Prostate gland (tissue), 2 donors: ENCODE measurements around the gene PSMB10.

Experiments used
- CTCF ChIP-seq, 4 experiments: fragments of 200-600 bp in 2 of 4; fragments of 450-650 bp in 2 of 4; sonication (generic) in 2 of 4; IDR thresholded peaks; 1 replicate in 3 of 4; 2 replicates in 1 of 4; pipeline ENCODE4 v1.5.1; 2016 to 2019; ENCODE audit warnings: antibody characterized with exemption in 4 of 4, mild to moderate bottlenecking in 2 of 4, moderate library complexity in 2 of 4
- POLR2A ChIP-seq: fragments of 450-650 bp; IDR thresholded peaks from one replicate; pipeline ENCODE4 v1.6.1; 2016; ENCODE audit warnings: antibody characterized with exemption, mild to moderate bottlenecking
- POLR2AphosphoS5 ChIP-seq: sonication (generic); formaldehyde crosslinking; IDR thresholded peaks from one replicate; pipeline ENCODE4 v1.6.1; 2017; ENCODE audit warnings: antibody characterized with exemption

GRCh38 chr16:67922221-67922620 is 14.4 kb downstream of the PSMB10 start:
- TF ChIP-seq POLR2A (no peak), CTCF (IDR thresholded peaks at IDR 0.05) (no peak), POLR2AphosphoS5 (no peak)
